GF-D8 (cell line): ENCODE measurements around the gene PDE4A.
"Not testable (repeated sequence)": the region's sequence is repeated elsewhere in the genome, so short reads cannot be mapped to it uniquely, and the experiment has no call there.

Experiments
- DNase-seq: peaks from one replicate; lab custom pipeline; 2025; lab: John Stamatoyannopoulos, UW

PDE4A gene

GRCh38 chr19:10462042-10462441 is 41.7 kb downstream of the PDE4A start:
- DNase-seq = not testable (repeated sequence)

- DNase-seq = no peak
These were observed 42.2 kb downstream of the PDE4A start for GRCh38 chr19:10462557-10462956.

GRCh38 chr19:10464456-10464855 is 44.1 kb downstream of the PDE4A start:
- DNase-seq = no peak

- DNase-seq = no peak
These were observed 46.9 kb downstream of the PDE4A start for GRCh38 chr19:10467104-10467706.

- DNase-seq = no peak
These were observed 47.8 kb downstream of the PDE4A start for GRCh38 chr19:10468133-10468532.

GRCh38 chr19:10471909-10472308 is 51.6 kb downstream of the PDE4A start:
- peak; percentile 36 for DNase-seq

GRCh38 chr19:10473192-10473591 is 52.9 kb downstream of the PDE4A start:
- no peak for DNase-seq

GRCh38 chr19:10474962-10475451 is 54.7 kb downstream of the PDE4A start:
- DNase-seq = peak; percentile 17

- DNase-seq = no peak
These were observed 58.1 kb downstream of the PDE4A start for GRCh38 chr19:10478476-10478875.

GRCh38 chr19:10478903-10479384 is 58.6 kb downstream of the PDE4A start:
- peak; percentile 85 for DNase-seq

- no peak for DNase-seq
These were observed 66.2 kb downstream of the PDE4A start for GRCh38 chr19:10486551-10486950.

- DNase-seq = no peak
These were observed 71.2 kb downstream of the PDE4A start for GRCh38 chr19:10491472-10492047.

GRCh38 chr19:10497371-10497770 is 77.0 kb downstream of the PDE4A start:
- DNase-seq = no peak

GRCh38 chr19:10499550-10500246 is 79.4 kb downstream of the PDE4A start:
- no peak for DNase-seq

GRCh38 chr19:10500247-10500592 is 79.9 kb downstream of the PDE4A start:
- no peak for DNase-seq

- peak; percentile 22 for DNase-seq
These were observed 81.7 kb downstream of the PDE4A start for GRCh38 chr19:10501971-10502523.

GRCh38 chr19:10502524-10503001 is 82.2 kb downstream of the PDE4A start:
- DNase-seq = peak; percentile 83

- DNase-seq = no peak
These were observed 82.9 kb downstream of the PDE4A start, which contains the start of gene KEAP1 for GRCh38 chr19:10503002-10503789. KEAP1 (minus strand) TSS chr19:10503356; CDS start chr19:10500033, 3,323 bp downstream.

GRCh38 chr19:10505583-10506229 is 85.4 kb downstream of the PDE4A start:
- peak; percentile 40 for DNase-seq

- no peak for DNase-seq
These were observed 87.7 kb downstream of the PDE4A start for GRCh38 chr19:10508036-10508435.

- no peak for DNase-seq
These were observed 88.4 kb downstream of the PDE4A start for GRCh38 chr19:10508707-10509106.
